Measurements from ENCODE around the gene DTNBP1.

The DTNBP1 gene

GRCh38 chr6:15500078-15500740 is 162.6 kb downstream of the DTNBP1 start:
- no peak for DNase-seq

- no peak for DNase-seq
These were observed 163.2 kb downstream of the DTNBP1 start for GRCh38 chr6:15499591-15499990.

GRCh38 chr6:15499125-15499524 is 163.7 kb downstream of the DTNBP1 start:
- no peak for DNase-seq

GRCh38 chr6:15498640-15499039 is 164.2 kb downstream of the DTNBP1 start:
- no peak for DNase-seq

GRCh38 chr6:15496345-15497131 is 166.3 kb downstream of the DTNBP1 start:
- DNase-seq: no peak

- DNase-seq: no peak
These were observed 167.4 kb downstream of the DTNBP1 start for GRCh38 chr6:15495375-15495901.

- peak; percentile 60 to 86 for DNase-seq
These were observed 169.2 kb downstream of the DTNBP1 start for GRCh38 chr6:15493437-15494168.

GRCh38 chr6:15491986-15492269 is 170.9 kb downstream of the DTNBP1 start:
- no peak for DNase-seq

- DNase-seq: peak; percentile 36 to 75
These were observed 171.4 kb downstream of the DTNBP1 start for GRCh38 chr6:15491255-15491985.

- no peak for DNase-seq
These were observed 172.4 kb downstream of the DTNBP1 start for GRCh38 chr6:15490242-15491100.

- no peak for DNase-seq
These were observed 173.4 kb downstream of the DTNBP1 start for GRCh38 chr6:15489261-15489962.

- DNase-seq: no peak
These were observed 175.6 kb downstream of the DTNBP1 start for GRCh38 chr6:15487262-15487661.

GRCh38 chr6:15485936-15486335 is 176.9 kb downstream of the DTNBP1 start:
- DNase-seq: no peak

GRCh38 chr6:15484821-15485220 is 178.0 kb downstream of the DTNBP1 start:
- DNase-seq: no peak

GRCh38 chr6:15484140-15484539 is 178.7 kb downstream of the DTNBP1 start:
- DNase-seq: no peak

- DNase-seq: no peak
These were observed 179.8 kb downstream of the DTNBP1 start for GRCh38 chr6:15483060-15483459.

GRCh38 chr6:15481390-15482291 is 181.2 kb downstream of the DTNBP1 start:
- peak; percentile 34 to 82 for DNase-seq

GRCh38 chr6:15480525-15480924 is 182.3 kb downstream of the DTNBP1 start:
- peak in 1 of 2 experiments; percentile 41 for DNase-seq

GRCh38 chr6:15479761-15480160 is 183.1 kb downstream of the DTNBP1 start:
- DNase-seq: no peak

- no peak for DNase-seq
These were observed 185.1 kb downstream of the DTNBP1 start for GRCh38 chr6:15477746-15478145.
